Frontal cortex (tissue), 4 donors: ENCODE results near the gene WDR48. TPM values are rescaled to one million over a fixed set of nuclear protein-coding genes. Genes with fewer than 3 reads are reported as not detected.

Experiments
- DNase-seq, 2 donors: peaks; one replicate each; pipeline ENCODE4 v3.0.0; 2012; ENCODE audit warnings: low spot score in 2 of 2
- FAIRE-seq: peaks from 2 replicates; lab custom pipeline; 2012; peaks lifted over from hg19 to GRCh38; lab: Jason Lieb, UNC
- total RNA-seq: library from RNA; depleted of rRNA; stranded (reverse); fragments of >200 nt; gene quantifications from one replicate; pipeline ENCODE4 v1.2.3, GENCODE V29; 2014
- donor health status: control.
- donor health status: control.
- donor health status: control.

The WDR48 gene
- total RNA-seq, 1 donor from 2014 or later = 111 TPM

DNA sequence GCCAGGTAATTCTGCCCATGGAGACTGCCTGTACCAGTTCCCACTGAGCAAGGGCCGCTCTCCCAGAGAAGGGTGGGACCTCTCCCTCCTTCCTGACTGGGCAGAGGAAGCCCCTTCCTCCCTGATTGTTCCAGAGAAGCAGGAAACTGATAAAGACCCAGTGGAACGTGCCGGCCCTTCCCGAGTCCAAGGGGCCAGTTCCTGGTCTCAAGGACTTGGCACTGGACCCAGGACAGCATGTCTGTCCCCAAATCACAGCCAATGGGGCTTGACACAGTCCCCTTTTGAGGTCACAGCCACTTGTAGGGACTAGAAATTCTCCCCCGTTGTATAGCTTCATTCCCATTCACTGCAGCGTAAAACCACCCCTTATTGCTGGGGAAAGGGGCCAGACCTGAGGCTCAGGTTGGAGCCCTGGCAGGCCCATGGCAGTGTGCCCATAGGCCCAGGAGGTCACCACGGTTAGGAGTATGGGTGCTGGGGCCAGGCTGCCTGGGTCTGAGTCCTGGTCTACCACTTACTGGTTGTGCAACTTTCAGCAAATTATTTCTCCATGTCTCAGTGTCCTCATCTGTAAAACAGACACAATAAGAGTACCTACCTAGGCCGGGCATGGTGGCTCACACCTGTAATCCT is 83.5 kb downstream of the WDR48 start:
- no peak for FAIRE-seq
- DNase-seq = no peak

DNA sequence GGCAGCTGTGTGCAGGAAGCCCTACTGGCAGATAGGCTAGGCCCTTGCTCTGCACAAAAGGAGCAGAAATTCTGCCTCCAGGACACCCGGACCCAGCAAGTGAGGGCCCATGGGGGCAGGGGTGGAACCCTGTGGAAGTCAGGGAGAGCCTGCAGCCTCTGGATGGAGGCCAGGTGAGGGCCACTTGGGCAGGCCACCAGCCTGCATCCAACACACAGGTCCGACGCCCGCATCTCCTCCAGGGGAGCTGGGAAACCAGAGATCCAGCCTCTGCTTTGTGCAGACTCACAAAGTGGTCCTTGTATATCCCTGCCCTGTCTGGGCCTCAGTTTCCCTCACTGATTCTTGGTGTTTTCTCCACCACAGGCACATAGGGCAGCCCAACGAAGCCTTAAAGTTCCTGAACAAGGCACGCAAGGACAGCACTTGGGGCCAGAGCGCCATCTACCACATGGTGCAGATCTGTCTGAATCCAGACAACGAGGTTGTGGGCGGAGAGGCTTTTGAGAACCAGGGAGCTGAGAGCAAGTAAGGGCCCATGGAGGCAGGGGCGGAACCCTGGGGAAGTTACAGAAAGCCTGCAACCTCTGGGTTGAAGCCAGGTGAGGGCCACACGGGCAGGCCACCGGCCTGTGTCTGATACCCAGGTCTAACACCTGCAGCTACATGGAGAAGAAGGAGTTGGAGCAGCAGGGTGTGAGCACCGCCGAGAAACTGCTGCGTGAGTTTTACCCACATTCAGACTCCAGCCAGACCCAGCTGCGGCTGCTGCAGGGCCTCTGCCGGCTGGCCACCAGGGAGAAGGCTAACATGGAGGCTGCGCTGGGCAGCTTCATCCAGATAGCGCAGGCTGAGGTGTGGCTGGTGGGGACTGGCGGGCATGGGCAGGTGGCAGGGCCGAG is 85.0 kb downstream of the WDR48 start:
- DNase-seq (no peak), FAIRE-seq (no peak)

DNA sequence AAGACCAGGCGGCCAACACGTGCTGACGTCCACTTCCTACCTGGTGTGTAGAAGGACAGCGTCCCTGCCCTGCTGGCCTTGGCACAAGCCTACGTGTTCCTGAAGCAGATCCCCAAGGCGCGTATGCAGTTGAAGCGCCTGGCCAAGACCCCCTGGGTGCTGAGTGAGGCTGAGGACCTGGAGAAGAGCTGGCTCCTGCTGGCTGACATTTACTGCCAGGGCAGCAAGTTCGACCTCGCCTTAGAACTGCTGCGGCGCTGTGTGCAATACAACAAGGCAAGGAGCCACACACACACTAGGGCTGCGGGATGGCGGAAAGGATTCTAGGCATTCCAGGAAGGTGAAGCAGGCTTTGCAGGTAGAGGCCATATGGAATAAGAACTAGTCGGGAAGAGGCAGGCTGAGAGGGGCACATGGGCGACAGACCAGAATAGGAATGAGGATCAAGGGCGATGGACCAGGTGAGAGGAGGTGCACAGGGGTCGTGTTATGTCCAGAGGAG is 85.7 kb downstream of the WDR48 start:
- FAIRE-seq = no peak

DNA sequence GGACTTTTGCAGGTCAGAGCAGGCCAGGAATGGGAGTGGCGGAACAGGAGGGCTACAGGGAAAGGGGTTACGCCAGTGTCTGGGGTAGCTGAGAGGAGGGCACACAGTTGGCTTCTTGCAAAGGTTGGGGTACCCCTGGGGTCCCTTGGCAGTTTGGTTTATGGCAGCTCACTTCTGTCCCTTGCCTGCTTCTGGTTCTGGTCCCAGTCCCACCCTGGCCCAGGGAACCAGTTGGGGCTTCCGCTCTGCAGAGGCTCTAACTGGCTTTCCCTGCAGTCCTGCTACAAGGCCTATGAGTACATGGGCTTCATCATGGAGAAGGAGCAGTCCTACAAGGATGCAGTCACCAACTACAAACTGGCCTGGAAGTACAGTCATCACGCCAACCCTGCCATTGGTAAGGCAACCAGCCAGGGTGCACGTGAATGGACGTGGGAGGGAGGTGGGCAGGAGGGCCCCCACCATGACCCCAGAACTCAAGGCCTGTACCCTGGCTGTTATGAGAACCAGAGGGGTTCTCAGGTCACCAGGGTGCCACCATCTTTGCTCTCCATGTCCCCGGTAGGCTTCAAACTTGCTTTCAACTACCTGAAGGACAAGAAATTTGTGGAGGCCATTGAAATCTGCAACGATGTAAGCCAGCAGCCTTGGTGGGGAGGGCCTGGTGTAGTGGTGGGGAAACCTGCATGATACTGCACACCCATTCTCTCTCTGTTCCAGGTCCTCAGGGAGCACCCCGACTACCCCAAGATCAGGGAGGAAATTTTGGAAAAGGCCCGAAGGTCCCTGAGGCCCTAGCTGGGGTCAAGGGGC is 86.4 kb downstream of the WDR48 start:
- FAIRE-seq = no peak

More for the DNA sequence above, 85.7 kb downstream of the WDR48 start:
- no peak for DNase-seq

DNA sequence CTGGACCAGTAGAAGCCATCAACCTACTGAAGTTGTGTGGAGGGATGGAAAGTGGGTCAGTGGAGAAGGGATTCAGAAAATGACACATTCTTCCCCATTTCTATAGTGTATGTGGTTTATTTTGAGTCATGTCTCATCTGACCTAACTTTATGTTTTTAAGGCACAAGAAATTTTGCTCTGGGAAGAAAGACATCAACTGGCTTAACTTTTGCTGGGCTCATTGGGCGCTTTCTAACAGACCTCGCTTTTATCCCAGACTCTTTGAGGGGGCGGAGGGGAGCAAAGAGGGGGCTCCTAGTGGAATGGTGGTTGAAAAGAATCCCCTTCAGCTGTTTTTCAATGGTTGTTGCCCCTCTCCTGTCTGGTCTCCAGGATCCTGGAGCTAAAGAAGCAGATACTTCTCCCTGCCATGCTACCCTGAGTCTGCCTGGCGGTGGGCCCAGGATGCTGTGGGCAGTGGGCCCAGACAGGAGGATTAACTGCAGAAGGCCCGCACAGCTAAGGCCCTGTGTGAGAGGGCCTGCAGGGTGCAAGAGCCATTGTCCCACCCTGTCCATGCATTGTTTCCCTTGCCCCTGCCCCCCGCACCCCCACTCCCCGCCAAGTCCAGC is 87.1 kb downstream of the WDR48 start:
- FAIRE-seq (no peak), DNase-seq (peak in 1 of 2 donors; percentile 30)

More for the DNA sequence above, 86.4 kb downstream of the WDR48 start:
- no peak for DNase-seq

DNA sequence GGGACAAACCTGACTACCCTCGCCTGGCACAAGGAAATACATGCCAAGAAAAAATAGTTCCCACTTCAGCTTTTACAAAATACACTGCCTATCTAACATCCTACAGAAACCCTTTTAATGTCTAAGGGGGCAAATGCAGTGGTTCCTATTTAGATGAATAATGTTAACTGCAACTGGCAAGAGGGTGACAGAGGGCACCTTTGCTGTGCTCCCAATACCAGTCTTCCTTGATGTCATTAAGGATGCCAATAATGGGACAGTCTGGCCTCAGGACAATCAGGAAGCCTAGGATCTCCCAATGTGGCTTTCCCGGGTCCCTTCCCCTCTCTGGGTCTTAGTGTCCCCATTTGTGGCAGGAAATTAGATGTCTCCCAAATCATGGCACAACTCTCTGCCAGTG is 87.6 kb downstream of the WDR48 start:
- DNase-seq = no peak
- FAIRE-seq = no peak

DNA sequence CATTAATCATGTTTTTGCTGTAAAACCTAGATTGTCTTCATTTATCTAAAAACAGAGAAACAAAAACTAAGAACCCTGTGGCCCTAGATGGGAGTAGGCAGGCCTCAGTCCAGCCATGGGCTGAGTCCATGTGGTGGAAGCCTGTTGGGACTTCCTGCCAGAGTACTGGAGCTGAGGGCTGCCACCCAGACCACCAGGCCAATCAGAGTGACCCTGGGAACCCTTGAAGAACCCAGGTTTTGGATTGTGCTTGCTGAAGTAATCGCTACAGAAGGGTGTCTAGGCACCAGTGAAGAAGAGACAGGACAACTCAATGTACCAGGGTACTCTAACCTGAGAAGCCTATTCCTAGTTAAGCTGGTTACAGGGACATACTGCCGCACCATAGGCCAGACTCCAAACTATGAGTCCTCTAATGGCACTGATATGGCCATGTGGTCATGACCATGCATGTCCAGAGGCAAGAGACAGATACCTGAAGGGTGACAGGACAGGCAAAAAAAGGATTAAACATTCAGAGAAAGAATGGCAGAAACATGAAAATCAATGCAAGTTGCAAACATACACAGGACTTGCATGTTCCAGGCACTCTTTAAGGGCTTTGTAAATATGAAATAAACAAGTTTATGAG is 88.6 kb downstream of the WDR48 start:
- FAIRE-seq (no peak), DNase-seq (no peak)

DNA sequence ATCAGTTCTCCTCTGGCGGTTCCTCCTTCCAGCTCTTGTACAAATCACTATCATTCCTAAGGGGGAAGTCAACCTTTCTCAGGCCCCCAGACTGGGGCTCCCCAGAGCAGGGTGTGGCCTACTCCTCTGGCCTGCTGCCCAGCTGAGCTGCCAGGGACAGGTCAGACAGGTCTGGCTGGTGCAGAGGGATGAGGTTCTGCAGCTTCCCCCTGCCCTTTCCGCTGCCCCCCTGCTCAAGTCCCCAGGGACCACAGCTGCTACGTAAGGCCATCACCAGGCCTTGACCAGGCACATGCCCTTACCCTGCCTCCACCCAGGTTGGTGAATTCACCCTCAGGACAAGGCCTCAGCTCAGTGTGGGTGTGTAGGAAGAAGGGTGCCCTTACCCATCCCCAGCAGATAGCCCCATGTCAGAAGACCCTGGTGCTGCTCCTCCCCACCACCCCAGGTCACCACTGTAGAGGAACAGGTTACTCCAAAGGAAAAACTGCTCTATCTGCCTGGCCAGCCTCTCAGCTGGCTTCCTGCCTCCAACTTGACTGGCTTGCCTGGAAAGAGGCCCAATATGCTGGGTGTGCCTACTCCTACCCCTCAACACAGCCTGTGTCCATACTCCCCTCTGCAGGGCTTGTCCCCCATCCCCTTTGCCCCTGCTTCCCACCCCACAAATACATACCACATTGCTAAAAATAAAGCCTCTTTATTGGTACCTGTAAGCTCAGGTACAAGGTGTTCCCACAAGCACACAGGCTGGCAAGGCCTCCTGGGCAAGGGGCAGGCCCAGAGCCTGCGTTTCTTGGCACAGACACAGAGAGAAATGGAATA is 89.6 kb downstream of the WDR48 start:
- DNase-seq (no peak), FAIRE-seq (no peak)

DNA sequence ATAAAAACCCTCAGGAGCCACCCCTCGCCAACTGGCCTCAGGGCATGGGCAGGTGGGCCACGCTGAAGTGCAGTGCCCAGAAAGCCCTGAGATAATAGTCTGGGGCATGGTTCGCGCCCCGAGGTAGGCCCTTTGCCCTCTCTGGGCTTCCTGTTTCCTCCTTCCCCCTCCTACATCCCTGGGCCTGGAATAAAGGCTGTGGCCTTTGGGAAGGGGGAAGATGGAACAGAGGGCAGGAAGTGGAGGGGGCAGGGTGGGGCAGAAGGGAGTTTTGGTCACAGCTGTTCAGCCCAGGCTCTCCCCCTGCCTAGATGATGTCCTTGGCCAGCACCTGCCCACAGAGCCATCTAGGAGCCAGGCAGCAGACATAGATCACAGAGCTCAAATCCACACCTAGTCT is 90.3 kb downstream of the WDR48 start:
- no peak for DNase-seq
- FAIRE-seq = no peak

DNA sequence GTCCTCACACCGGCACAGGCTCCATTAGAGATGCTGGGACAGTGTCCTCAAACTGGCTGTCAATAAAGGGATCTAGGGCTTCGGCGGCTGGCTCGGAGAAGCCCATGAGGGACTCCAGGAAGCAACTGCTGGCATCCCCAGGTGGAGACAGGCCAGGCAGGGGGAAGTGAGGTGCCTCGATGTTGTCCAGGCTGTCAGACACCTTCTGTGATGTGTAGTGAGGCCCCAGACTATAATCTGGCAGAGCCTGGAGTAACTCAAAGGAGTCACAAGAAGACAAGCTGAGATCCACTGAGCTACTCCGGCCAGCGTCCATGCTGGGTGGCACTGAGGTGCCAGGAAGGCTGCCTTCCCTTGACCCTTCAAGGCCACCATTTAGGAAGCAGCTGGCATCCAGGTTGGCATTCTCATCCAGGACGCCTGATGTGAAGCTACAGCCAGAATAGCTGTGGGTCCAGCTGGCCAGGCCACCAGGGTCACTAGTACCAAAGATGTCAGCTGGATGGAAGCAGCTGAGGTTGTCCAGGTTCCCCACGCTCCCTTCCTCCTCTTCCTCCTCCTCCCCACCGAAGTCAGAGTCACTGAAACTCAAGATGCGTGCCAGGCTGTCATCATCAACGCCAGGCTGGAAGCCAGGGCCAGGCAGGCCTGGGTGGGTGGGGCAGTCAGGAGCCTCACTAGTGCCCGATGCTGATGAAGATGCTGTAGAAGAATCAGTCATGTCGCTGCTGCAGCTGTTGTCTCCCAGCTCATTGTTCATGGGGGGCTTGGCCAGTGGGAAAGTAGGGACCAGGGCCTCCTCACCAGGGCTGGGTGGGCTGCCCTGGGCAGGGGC is 91.5 kb downstream of the WDR48 start:
- FAIRE-seq (no peak), DNase-seq (no peak)

DNA sequence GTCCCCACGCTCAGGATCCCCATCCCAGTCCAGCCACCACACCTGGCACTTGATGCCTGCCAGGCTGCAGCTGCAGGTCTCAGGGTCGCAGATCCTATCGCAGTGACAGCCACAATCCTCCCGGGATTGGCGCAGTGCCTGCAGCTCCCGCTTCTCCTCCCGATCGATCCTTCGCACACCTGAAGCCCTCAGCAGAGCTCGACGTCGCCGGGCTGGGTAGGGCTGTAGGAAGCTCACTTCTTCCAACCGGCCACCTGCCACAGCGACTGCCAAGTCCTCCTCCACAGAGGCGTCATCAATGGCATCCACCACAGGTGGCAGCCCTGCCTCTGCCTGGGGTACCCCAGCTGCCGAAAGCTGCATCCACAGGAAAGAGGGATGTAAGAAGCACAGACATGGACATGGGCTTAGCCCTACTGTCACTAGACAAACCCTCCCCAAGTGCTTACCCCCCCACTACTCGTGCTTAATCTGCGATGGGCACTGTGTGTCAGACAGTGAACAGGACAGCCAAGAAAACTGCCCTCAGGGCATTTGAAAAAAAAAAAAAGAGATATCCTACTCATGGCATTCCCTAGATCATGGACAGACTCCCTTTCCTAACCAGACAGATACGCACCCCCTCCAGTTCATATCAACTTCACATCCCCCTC is 92.4 kb downstream of the WDR48 start:
- DNase-seq (no peak), FAIRE-seq (no peak)

DNA sequence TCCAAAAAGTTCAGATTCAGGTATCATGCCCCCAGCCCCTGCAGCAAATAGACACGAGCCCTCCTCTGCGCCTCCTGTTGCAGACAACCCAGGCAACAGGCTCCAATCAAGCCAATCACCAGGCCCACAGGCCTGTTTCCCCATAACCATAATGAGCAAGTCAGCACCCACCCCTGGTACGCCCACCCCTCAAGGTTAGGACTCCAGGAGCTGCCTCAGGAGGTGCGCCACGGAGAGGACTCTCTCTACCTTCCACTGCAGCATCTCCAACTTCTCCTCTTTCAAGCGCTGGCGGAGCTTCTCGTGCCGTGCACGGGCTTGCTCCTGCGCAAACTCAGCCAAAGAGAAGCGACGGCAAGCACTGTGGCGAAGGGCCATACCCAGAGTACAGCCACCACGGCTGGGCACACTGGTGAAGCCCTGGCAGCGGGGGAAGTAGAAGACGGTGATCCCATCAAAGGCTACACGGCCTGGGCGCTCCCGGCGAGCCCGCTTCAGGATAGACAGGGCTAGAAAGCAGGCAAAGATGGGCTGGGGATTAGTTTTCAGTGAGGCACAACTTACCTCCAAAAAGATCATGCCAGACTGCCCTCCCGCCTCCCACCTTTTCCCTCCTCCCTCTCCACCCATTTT is 93.0 kb downstream of the WDR48 start:
- FAIRE-seq = no peak
- no peak for DNase-seq

DNA sequence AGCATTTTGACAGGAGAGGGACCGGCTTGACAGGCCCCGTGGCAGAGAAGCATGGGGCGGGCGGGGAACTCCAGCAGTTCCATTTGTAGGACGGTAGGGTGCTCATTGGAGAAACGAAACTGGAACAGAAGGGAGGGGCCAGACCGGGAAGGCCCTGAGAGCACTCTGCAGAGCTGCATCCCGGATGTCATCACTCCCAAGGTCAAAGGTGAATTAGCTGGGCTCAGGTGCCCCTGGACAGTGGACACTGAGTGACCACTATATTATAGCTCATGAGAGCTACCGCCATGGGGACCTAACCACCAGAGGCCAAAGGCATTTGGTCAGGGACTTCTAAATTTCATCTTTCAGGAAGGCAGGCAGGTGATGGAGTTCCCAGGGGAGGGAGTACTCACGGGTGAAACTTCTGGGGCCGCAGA is 94.3 kb downstream of the WDR48 start:
- DNase-seq (no peak), FAIRE-seq (no peak)
